GM08714 (cell line): ENCODE data around the gene GRIA4.
"Not testable (repeated sequence)": the region's sequence is repeated elsewhere in the genome, so short reads cannot be mapped to it uniquely, and the experiment has no call there.

ENCODE experiments used
- H3K4me3 ChIP-seq: fragments of 200-500 bp; sonication (Bioruptor generic); 2 replicates; pipeline ENCODE4 v1.5.1; 2014; ENCODE audit warnings: mild to moderate bottlenecking, low read length, inconsistent platforms
- ZNF274 ChIP-seq: IDR thresholded peaks from 2 replicates; pipeline ENCODE4 v1.6.1; 2012; ENCODE audit warnings: mild to moderate bottlenecking, low read depth, low read length

GRIA4 gene

GRCh38 chr11:105780781-105781525 lies 171.1 kb downstream of the GRIA4 start:
- H3K4me3 ChIP-seq, result no peak overlapping the region
- TF ChIP-seq ZNF274, result no peak

- H3K4me3 ChIP-seq, result no peak overlapping the region
- no peak for TF ChIP-seq ZNF274
These were observed 171.9 kb downstream of the GRIA4 start for GRCh38 chr11:105781807-105782206.

GRCh38 chr11:105783216-105783615 lies 173.3 kb downstream of the GRIA4 start:
- TF ChIP-seq ZNF274, result no peak
- no peak overlapping the region for H3K4me3 ChIP-seq

DNA sequence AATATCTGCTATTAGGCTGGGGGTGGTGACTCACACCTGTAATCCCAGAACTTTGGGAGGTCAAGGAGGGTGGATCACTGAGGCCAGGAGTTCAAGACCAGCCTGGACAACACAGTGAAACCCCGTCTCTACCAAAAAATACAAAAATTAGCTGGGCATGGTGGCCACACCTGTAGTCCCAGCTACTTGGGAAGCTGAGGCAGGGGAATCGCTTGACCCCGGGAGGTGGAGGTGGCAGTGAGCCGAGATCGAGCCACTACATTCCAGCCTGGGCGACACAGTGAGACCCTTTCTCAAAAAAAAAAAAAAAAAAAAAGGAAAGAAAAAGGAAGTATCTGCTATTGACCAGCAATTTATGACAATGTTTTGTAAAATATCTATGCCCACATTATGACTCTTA lies 176.0 kb downstream of the GRIA4 start:
- not testable (repeated sequence) for H3K4me3 ChIP-seq

- TF ChIP-seq ZNF274, result no peak
- no peak overlapping the region for H3K4me3 ChIP-seq
These were observed 176.9 kb downstream of the GRIA4 start for GRCh38 chr11:105786741-105787140.

- no peak overlapping the region for H3K4me3 ChIP-seq
- no peak for TF ChIP-seq ZNF274
These were observed 179.9 kb downstream of the GRIA4 start for GRCh38 chr11:105789579-105790420.

GRCh38 chr11:105790840-105791239 lies 181.0 kb downstream of the GRIA4 start:
- TF ChIP-seq ZNF274, result no peak
- H3K4me3 ChIP-seq, result no peak overlapping the region

- no peak overlapping the region for H3K4me3 ChIP-seq
- TF ChIP-seq ZNF274, result no peak
These were observed 183.2 kb downstream of the GRIA4 start for GRCh38 chr11:105793092-105793491.

DNA sequence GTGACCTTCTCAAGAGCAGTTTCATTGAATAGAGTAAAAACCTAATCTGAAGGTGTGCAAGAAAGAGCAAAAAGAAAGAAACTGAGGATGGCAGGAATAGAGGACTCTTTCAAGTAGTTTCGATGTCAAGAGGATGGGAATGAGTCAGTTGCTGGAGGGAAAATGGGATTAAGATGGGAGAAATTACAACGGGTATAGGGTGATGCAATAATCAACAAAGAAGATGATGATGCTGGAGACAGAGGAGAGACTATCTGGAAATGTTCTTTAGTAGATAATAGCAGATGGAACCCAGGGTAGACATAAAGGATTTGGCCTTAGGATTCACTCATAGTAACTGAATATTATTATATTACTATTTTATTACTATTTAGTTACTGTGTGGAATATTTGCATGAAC lies 189.4 kb downstream of the GRIA4 start:
- TF ChIP-seq ZNF274, result no peak
- no peak overlapping the region for H3K4me3 ChIP-seq

DNA sequence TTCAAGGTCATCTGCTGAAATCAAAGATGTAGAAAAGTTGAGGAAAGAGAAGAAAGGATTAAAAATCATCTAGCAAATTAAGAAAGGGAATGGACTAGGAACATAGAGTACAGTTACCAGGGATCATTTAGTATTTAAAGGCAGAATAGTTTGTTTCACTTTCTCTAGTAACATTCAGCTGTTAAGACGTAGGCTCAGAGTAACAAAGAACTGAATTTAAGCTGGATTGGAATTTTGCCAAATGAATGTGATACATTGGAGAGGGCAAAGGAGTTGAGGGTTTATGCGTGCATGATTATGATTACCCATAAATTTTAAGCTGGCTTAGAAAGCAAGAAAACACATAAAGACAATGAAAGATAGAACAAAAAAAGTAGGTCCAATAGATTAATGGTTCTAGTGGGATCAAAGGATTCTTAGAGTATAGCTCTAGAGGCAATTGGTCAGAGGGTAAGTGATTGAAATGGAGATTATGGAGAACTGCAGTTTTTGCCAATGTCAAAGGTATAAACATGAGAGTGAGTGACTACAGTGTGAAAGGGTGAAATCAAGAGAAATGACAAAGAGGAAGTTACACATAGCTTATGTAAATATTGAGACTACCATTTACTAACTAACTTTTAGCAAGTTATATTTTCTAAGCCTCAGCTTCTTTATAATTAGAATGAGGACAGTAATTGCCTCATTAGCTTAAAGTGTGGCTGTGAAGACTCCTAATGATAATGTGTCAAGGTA lies 190.0 kb downstream of the GRIA4 start:
- H3K4me3 ChIP-seq, result no peak overlapping the region
- no peak for TF ChIP-seq ZNF274

GRCh38 chr11:105802390-105802789 lies 192.5 kb downstream of the GRIA4 start:
- H3K4me3 ChIP-seq, result no peak overlapping the region
- no peak for TF ChIP-seq ZNF274

GRCh38 chr11:105811242-105811641 lies 201.4 kb downstream of the GRIA4 start:
- no peak overlapping the region for H3K4me3 ChIP-seq
- TF ChIP-seq ZNF274, result no peak

DNA sequence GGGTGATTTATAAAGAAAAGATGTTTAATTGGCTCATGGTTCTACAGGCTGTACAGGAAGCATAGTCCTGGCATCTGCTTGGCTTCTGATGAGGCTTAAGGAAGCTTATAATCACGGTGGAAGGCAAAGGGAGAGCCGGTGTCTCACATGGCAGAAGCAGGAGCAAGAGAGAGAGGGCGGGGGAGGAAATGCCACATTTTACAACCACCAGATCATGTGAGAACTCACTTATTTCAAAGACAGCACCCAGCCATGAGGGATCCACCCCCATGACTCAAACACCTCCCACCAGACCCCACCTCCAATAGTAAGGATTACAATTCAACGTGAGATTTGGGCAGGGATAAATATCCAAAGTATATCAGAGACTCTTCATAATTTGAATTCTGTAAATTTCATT lies 211.5 kb downstream of the GRIA4 start:
- TF ChIP-seq ZNF274, result no peak

GRCh38 chr11:105821781-105822180 lies 211.9 kb downstream of the GRIA4 start:
- no peak for TF ChIP-seq ZNF274
- no peak overlapping the region for H3K4me3 ChIP-seq

More for the DNA sequence above, 211.5 kb downstream of the GRIA4 start:
- H3K4me3 ChIP-seq, result no peak overlapping the region
